AG09309 (cell line): Measurements from ENCODE around the gene GOLGA8A.
"Not testable (repeated sequence)": the region's sequence is repeated elsewhere in the genome, so short reads cannot be mapped to it uniquely, and the experiment has no call there.

Experiments used
- DNase-seq: peaks from one replicate; pipeline ENCODE4 v3.0.0-alpha.2; 2010; ENCODE audit warnings: low read depth
- H3K4me3 ChIP-seq: 2 replicates; pipeline ENCODE4 v1.5.1; 2011; ENCODE audit warnings: mild to moderate bottlenecking, low read depth, low read length, moderate library complexity; ENCODE audit not compliant: control insufficient read depth

GOLGA8A gene

DNA sequence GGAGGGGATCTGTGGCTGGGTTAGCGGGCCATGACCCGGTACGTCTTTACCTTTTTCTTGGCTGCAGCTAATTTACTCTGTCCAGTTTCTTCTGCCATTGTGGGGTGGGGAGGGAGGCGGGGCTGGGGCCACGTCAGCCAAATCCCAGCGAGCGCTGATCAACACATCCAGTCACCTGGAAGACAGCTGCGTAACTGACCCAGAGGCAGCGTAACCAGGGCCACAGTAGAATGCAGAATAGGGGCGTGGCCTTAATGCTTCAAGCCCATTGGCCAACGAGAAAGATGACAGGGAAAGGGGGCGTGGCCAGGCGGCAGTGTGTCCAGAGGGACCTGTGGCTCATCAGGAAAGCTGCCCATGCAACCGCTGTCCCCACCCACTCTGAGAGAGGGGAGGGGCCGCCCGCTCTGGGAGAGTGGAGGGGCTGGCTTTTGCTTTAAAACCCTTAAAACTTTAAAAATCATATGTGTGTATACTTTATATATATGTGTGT lies 48.0 kb downstream of the GOLGA8A start:
- not testable (repeated sequence) for H3K4me3 ChIP-seq, DNase-seq
